ENCODE data around the gene TOGARAM2.
"Not testable (repeated sequence)": the region's sequence is repeated elsewhere in the genome, so short reads cannot be mapped to it uniquely, and the experiment has no call there.

The TOGARAM2 gene

GRCh38 chr2:29080886-29081743 lies 100.0 kb downstream of the TOGARAM2 start:
- DNase-seq, result no peak

- no peak for DNase-seq
These were observed 101.9 kb downstream of the TOGARAM2 start for GRCh38 chr2:29082804-29083495.

GRCh38 chr2:29084554-29084953 lies 103.5 kb downstream of the TOGARAM2 start:
- DNase-seq, result no peak

- not testable (repeated sequence) for DNase-seq
These were observed 109.2 kb downstream of the TOGARAM2 start for GRCh38 chr2:29090311-29090710.

GRCh38 chr2:29096969-29097368 lies 115.9 kb downstream of the TOGARAM2 start:
- DNase-seq, result no peak

- peak; percentile 86 for DNase-seq
These were observed 116.5 kb downstream of the TOGARAM2 start for GRCh38 chr2:29097569-29097968.

GRCh38 chr2:29100564-29100963 lies 119.5 kb downstream of the TOGARAM2 start:
- no peak for DNase-seq

Measured in NCI-H2171 treated with DMSO at 0.1 percent for 48 hours (cell line).